CD4-positive, alpha-beta T cell treated with Interleukin-15 for 4 hours (primary cell): ENCODE data around the gene CNTLN.
"Not testable (repeated sequence)": the region's sequence is repeated elsewhere in the genome, so short reads cannot be mapped to it uniquely, and the experiment has no call there.

Source experiments
- DNase-seq: peaks from one replicate; pipeline ENCODE4 v3.0.0-alpha.2; 2020; ENCODE audit warnings: low spot score

CNTLN gene

DNA sequence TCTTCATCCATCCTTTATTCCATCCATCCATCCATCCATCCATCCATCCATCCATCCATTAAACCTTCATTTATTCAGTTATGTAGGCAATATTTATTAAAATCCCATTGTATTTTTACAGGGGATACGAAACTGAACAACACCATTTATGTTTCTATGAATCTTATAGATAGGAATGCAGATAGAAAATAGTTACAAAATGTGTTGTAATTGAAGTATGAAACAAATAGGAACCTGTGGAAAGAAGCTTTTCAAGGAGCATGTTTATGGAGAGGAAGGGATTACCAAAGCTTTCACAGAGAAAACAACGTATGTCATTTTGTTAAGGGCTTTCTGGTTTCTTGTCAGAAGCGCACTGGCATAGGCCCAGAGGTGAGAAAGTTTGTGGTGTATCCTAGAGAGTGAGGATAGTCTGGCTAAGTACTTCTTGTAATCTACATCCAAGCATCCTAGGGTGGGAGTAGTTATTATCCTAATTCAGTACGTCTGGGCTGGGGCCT, 184.0 kb downstream of the CNTLN start:
- DNase-seq: no peak

GRCh38 chr9:17319864-17320263, 185.0 kb downstream of the CNTLN start:
- DNase-seq: no peak

GRCh38 chr9:17322882-17323864, 188.3 kb downstream of the CNTLN start:
- DNase-seq: no peak

- DNase-seq: no peak
Measured at GRCh38 chr9:17328331-17328730, 193.5 kb downstream of the CNTLN start.

DNA sequence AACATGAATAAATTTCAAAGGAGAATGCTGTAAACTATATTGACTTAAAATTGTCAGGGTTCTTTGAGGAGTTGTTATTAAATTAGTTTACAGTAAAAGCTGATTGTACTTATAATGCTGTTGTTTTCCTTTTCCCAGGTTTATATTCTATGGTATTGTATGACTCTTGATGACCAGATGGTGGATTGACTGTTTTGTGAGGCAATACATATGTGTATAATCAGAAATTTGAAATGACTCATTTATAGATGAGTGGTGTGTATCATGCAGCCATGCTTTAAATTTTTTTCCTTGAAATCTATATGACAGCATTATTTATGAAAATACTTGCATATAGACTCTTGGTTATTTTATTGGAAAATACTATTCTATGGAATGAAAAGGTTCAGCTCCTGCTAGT, 195.3 kb downstream of the CNTLN start:
- DNase-seq: no peak

- no peak for DNase-seq
Measured at GRCh38 chr9:17332115-17332514, 197.3 kb downstream of the CNTLN start.

DNA sequence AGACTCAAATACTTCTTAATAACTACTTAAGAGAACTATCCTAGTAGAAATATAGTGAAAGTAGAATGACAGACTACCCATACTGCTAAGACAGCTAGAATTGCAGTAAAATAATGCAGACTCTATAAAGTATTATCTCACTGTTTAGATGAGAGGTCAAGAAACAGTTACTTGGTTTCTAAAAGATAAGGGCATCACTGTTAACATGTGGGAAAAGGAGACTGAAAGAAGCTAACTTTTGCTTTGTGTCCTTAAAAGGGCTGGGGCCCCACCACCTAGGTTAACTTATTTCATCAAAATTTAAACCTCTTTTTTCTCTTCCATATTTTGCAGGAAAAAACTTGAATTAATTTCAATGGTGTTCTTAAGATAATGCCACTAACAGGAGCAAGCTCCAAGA, 204.3 kb downstream of the CNTLN start:
- no peak for DNase-seq

GRCh38 chr9:17342696-17343095, 207.9 kb downstream of the CNTLN start:
- DNase-seq: no peak

GRCh38 chr9:17349831-17350230, 215.0 kb downstream of the CNTLN start:
- DNase-seq: no peak

- not testable (repeated sequence) for DNase-seq
Measured at GRCh38 chr9:17354006-17354405, 219.2 kb downstream of the CNTLN start.

DNA sequence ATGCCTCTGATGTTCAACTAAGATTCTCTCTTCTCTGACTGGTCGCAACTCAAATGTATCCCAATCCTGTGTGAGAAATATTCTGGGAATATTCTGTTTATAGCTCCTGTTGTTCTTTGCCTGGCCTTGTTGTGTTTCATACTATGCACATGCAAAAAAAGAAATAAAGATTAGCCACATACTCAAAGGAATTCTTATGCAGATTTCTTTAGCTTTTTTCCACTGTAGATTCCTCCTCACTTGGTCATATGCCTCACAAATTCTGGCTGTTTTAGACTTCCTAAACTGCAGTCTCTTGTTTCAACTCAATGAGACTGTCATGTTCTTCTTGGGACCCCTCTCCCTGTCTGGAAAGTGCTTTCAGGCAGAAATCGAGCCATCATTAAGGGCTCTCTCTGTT, 226.5 kb downstream of the CNTLN start:
- no peak for DNase-seq

GRCh38 chr9:17367035-17367434, 232.2 kb downstream of the CNTLN start:
- no peak for DNase-seq

GRCh38 chr9:17380126-17380861, 245.5 kb downstream of the CNTLN start:
- DNase-seq: no peak

DNA sequence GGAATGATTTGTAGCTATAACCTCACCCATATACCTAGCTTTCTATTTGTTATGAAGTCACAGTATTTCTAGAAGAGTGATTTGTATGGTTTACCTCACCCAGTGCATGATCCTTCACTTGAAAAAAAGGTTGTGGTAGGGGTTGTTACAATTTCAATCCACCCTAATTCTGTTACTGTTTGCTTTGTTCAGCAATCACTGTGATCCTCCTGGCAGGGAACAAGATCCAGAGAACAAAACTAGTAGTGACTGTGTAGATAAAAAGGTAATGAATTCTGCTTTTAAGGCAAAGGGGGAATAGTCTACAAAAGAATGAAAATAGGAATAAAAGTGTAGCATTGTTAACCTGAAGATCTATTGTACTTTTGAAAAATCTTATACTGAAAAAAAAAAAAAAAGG, 252.7 kb downstream of the CNTLN start:
- DNase-seq: no peak

DNA sequence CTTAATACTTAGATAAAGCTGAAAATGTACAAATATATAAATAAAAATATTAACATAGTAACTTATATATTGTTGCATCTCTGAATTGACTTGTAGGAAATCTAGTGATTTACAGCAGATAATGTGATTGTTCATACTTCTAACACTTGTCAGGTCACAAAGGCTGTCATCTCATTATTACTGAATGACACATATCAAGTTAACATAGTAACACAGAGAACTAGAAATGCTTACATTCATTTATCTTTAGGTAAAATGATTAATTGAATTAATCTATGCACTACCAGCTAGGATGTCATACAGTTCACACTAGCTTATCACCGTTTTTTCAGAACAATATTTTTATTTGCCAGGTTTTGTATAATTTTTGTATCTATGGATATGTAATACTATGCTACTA, 254.2 kb downstream of the CNTLN start:
- no peak for DNase-seq

DNA sequence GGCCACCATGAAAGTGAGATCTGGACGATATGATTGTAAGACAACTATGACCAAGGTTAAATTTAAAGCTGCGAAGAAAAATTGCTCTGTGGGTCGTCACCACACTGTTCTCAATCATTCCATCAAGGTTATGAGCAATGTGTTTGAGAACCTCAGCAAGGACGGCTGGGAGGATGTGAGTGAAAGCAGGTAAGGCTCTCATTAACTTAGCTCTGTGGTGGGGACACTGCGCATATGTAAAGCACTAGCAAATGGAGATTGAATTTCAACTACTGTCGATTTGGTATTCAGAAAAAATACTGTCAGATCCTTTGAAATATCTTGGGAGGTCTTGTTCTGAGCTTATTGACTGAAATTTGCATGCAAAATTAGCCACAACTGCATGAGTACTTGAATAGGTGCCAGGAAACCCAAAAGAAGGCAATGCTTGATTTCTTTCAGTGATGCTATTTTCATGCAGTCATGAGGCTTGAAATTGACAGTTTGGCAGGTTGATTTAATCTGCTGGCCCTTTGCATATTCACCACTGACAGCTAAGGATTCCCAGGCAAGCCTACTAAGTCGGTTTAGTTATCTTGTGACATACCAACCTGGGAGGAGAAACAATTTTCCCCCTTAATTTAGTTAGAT, 260.2 kb downstream of the CNTLN start:
- DNase-seq: no peak

GRCh38 chr9:17397166-17397728, 262.4 kb downstream of the CNTLN start:
- not testable (repeated sequence) for DNase-seq

DNA sequence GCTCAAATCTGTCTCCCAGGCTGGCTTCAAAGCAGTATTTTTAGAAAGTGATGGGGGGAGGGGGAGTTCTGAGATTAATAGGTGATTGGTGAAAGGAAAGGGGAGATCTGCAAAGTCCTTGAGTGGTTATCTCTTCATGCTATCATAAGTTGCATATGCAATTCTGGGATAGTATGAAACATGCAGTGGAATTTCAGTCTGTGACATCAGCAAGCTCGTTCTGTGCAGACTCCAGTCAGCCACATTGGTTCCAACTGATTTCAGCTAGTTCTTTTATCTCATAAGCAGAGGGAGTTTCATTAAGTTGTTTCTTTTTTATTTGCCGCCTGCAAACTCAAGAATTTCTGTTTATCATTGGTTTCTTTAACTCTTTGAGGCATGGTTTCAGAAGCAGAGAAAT, 263.5 kb downstream of the CNTLN start:
- DNase-seq: no peak

- no peak for DNase-seq
Measured at GRCh38 chr9:17401858-17402257, 267.0 kb downstream of the CNTLN start.

DNA sequence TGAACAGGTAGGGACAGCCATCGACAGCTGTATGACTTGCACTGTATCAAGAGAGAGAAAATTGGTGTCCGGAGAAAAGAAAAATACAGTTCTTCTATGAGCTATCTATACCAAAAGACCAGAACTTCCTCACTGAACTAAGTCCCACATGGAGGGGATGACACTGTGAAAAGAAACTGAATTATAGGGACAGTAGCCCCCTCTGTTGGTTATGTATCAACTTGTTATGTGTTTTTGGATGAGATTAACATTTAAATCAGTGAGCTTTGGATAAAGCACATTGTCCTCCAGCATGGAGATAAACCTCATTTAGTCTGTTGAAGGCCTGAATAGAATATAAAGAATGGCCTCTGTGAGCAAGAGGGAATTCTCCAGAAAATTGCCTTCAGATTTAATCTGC, 267.5 kb downstream of the CNTLN start:
- DNase-seq: no peak

GRCh38 chr9:17403539-17403938, 268.7 kb downstream of the CNTLN start:
- DNase-seq: no peak

- no peak for DNase-seq
Measured at GRCh38 chr9:17414986-17415385, 280.1 kb downstream of the CNTLN start.
